AG04449 (cell line): ENCODE measurements around the gene TP53RK.

Experiments used
- CTCF ChIA-PET: fragments of 350-600 bp; formaldehyde crosslinking; extraction: SDS; loops from one replicate; lab custom pipeline; 2021; ENCODE audit warnings: antibody characterized with exemption; lab: Yijun Ruan, JAX
- POLR2A ChIA-PET: fragments of 400-600, 350-600 bp; formaldehyde crosslinking; extraction: SDS; loops from one replicate; lab custom pipeline; 2020; ENCODE audit warnings: antibody characterized with exemption, inconsistent platforms; lab: Yijun Ruan, JAX
- DNase-seq: peaks from one replicate; pipeline ENCODE4 v3.0.0-alpha.2; 2010; ENCODE audit warnings: low read depth, low spot score
- H3K4me3 ChIP-seq: 2 replicates; pipeline ENCODE4 v1.5.1; 2011; ENCODE audit warnings: low read depth, mild to moderate bottlenecking, control low read depth, low read length
- CTCF ChIP-seq: IDR thresholded peaks from one replicate; pipeline ENCODE4 v1.5.1; 2011; ENCODE audit warnings: mild to moderate bottlenecking, moderate library complexity, low read length, control low read depth, inconsistent platforms; ENCODE audit not compliant: insufficient read depth; ENCODE audit errors: missing control alignments

The TP53RK gene

GRCh38 chr20:46702447-46703203 lies 13.4 kb upstream of the TP53RK start:
- no peak for TF ChIP-seq CTCF
- no peak for DNase-seq
- no peak overlapping the region for H3K4me3 ChIP-seq
- POLR2A ChIA-PET: no interaction called here
- CTCF ChIA-PET: interaction anchor here (1.0 to 1.7 kb wide), 5 partner anchors 8 to 182 kb away, joined by 3 to 6 read pairs (median 4); no protein-coding TSS in a partner anchor

- DNase-seq: no peak
- no peak for TF ChIP-seq CTCF
- no peak overlapping the region for H3K4me3 ChIP-seq
- CTCF ChIA-PET: interaction anchor here (1.0 to 1.6 kb wide), 3 partner anchors 12 to 181 kb away, joined by 3 to 4 read pairs (median 4); no protein-coding TSS in a partner anchor
- POLR2A ChIA-PET: no interaction called here
Measured at GRCh38 chr20:46701986-46702385, 12.7 kb upstream of the TP53RK start.

GRCh38 chr20:46701556-46701955 lies 12.3 kb upstream of the TP53RK start:
- ChIA-PET POLR2A (no interaction called here), CTCF (interaction anchor here (1.3 to 2.8 kb wide), 2 partner anchors 13 to 181 kb away, joined by 4 to 21 read pairs; partner anchors contain the start of gene TP53RK)
- H3K4me3 ChIP-seq: no peak overlapping the region
- DNase-seq: no peak
- no peak for TF ChIP-seq CTCF

- ChIA-PET CTCF (interaction anchor here (1.0 to 2.8 kb wide), 4 partner anchors 9 to 181 kb away, joined by 3 to 21 read pairs (median 7); partner anchors contain the start of gene TP53RK), POLR2A (no interaction called here)
- TF ChIP-seq CTCF: no peak
- H3K4me3 ChIP-seq: no peak overlapping the region
- no peak for DNase-seq
Measured at GRCh38 chr20:46701057-46701456, 11.8 kb upstream of the TP53RK start.

- H3K4me3 ChIP-seq: no peak overlapping the region
- no peak for TF ChIP-seq CTCF
- CTCF ChIA-PET: interaction anchor here (1.0 to 2.8 kb wide), 4 partner anchors 8 to 12 kb away, joined by 3 to 21 read pairs (median 9); partner anchors contain the start of gene TP53RK
- DNase-seq: no peak
- POLR2A ChIA-PET: no interaction called here
Measured at GRCh38 chr20:46700481-46700880, 11.2 kb upstream of the TP53RK start.

DNA sequence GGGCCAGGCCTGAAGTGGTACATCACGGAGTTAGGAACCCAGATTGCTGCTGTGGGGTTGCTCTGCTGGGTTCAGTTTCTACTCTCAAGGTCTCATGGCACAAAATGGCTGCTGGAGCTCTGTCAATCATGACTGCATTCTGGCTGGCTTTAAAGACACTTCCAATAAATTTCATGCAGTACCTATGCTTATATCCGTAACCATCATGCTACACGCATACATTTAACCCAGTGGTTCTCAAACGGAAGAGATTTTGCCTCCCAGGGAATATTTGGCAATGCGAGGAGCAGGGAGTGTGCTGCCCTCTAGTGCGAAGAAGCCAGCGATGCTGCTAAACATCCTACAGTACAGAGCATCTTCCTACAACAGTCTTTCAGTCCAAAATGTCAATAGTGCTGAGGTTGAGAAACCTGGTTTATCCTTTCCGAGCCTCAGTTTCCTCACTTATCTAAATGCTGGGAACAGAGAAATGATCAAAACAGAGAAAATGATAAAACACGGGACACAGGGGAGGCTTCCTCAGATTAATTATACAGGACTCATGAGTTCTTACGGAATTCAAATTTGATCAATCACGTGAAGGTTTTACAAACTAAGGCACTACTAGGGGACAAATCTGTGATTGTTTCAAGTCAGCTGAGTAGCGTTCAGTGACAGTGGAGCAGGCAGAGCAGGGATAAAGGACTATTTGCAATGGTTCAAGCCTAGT lies 10.6 kb upstream of the TP53RK start:
- DNase-seq: no peak
- peak; percentile 73 for TF ChIP-seq CTCF

More for the DNA sequence above, 10.6 kb upstream of the TP53RK start:
- no peak overlapping the region for H3K4me3 ChIP-seq
- CTCF ChIA-PET: interaction anchor here (0.9 to 2.8 kb wide), 4 partner anchors 8 to 13 kb away, joined by 3 to 21 read pairs (median 9); partner anchors contain the start of gene TP53RK
- POLR2A ChIA-PET: no interaction called here
